H4 (cell line): ENCODE data around the gene LIPG. TPM values are rescaled to one million over a fixed set of nuclear protein-coding genes. Genes with fewer than 3 reads are reported as not detected.

Experiments
- DNase-seq: peaks from one replicate; pipeline ENCODE4 v3.0.0-alpha.2; 2015; ENCODE audit warnings: low spot score
- total RNA-seq: library from RNA; depleted of rRNA; stranded (reverse); fragments of >200 nt; shearing (Covaris generic); gene quantifications from 2 replicates; pipeline ENCODE4 v1.2.3, GENCODE V29; 2014

The LIPG gene
- total RNA-seq, 1 experiment from 2014 or later: 0.17 TPM

- DNase-seq: no peak
These were observed 50.7 kb downstream of the LIPG start for GRCh38 chr18:49612515-49613033.

DNA sequence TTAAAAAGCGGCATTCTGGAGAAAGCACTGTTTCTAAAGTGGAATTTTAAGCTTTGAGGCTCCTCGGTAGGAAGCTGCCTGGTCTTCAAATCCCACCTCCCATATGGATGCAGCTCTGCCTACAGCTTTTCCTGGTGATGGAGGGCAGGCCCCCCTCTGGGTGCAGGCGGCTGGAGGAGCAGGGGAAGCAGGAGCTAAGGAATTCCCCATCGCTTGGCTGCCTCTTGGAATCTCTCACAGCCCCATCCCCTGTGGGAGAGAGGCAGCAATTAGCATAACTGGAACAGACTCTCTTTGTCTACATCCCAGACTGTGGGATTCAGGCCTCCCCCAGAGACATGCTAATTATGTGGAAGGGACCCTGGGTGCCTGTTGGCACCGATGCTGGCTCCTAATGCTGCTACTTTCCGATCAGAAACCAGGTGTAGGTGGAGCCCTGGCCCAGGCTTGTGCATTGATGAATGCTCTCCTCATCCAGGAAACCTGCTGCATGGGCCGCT lies 51.3 kb downstream of the LIPG start:
- no peak for DNase-seq

DNA sequence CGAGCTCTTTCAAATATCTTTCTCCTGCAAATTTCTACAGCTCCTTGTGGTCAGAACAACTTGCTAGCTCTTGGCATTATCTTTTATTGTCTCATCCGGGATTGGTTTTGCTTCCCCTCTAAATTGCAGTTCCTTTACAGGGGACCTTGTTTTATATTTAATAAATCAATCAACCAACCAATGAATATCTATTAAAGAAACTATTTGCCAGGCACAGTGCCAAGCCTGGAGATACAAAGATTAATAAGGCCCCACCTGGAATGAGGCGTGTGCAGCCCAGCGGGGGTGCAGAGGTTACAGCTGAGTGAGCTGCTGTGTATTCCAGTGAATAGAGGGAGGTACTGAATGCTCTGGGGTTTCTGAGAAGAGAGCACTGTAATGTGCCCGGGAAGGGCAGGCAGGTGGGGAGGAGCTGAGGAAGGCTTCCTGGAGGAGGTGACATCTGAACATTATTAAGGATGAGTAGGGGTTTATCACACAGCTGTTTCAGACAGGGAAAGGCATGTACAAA lies 51.8 kb downstream of the LIPG start:
- no peak for DNase-seq

- DNase-seq: no peak
These were observed 54.9 kb downstream of the LIPG start for GRCh38 chr18:49616618-49617328.

DNA sequence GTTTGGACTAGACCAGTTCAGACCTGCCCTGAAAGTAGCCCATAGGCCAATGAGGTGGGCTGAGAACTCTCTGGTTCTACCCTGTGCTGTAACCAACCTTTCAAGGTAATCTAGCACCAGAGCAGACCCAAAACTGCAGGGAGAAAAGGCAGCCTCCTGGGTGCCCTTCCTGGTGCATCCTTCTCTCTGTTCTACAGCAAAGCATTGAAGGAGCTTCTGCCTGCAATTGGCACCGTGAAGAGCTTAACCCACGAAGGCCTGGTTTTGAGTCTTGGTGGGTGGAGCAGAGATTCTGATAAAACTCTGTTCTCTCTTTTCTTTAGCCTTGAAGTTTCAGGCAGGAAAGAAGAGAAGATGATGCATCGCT lies 55.5 kb downstream of the LIPG start:
- no peak for DNase-seq

DNA sequence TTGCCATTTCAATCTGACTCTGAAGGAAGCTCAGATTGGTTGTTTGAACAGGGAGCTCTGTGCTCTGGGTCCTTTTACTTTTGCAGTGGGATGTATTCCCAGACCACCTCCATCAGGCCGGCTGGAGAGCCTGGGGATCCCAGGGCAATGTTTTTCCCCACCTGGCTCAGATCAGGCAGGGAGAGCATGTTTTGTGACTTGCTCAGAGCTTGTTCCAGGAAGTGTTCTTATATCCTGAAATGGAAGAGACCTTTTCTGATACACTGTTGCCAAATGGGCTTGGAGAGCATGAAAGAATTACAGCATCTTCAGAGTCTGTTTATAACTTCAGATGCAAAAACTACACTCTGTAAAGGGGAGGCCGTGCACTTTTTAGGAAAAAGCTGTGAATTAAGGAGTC lies 56.0 kb downstream of the LIPG start:
- DNase-seq: no peak

- no peak for DNase-seq
These were observed 57.2 kb downstream of the LIPG start for GRCh38 chr18:49618742-49619681.

GRCh38 chr18:49619801-49620200 lies 57.9 kb downstream of the LIPG start:
- DNase-seq: no peak

GRCh38 chr18:49621301-49621700 lies 59.4 kb downstream of the LIPG start:
- DNase-seq: no peak

DNA sequence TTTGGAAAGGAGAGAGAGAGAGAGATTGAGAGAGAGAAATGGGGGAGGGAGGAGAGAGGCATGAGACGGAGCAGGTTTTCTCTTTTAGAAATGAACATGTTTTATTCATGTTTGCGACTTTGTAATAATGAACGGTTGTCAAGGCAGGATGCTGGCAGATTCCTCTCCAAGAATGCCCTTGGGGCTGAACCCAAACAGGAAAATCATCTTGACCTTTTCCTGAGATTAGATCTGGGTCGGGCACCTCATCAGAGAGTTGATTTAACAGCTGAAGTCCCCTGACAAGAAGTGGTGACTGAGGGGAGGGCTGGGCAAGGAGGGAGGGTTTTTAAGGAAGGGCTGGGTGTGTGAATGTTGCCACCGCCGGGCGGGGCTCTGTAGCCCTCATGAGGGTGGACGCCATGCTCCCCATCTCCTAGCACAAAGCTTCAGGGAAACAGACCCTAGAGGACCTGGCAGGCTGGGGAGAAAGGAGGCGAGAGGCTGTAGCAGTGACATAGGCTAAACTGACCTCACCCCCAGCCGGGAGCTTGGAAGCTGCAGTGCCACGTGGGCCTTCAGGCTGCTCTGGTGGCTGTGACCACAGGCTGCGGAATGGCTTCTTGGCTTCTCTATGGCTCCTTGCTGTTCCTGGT lies 60.0 kb downstream of the LIPG start:
- no peak for DNase-seq

- no peak for DNase-seq
These were observed 61.7 kb downstream of the LIPG start for GRCh38 chr18:49623571-49623970.

DNA sequence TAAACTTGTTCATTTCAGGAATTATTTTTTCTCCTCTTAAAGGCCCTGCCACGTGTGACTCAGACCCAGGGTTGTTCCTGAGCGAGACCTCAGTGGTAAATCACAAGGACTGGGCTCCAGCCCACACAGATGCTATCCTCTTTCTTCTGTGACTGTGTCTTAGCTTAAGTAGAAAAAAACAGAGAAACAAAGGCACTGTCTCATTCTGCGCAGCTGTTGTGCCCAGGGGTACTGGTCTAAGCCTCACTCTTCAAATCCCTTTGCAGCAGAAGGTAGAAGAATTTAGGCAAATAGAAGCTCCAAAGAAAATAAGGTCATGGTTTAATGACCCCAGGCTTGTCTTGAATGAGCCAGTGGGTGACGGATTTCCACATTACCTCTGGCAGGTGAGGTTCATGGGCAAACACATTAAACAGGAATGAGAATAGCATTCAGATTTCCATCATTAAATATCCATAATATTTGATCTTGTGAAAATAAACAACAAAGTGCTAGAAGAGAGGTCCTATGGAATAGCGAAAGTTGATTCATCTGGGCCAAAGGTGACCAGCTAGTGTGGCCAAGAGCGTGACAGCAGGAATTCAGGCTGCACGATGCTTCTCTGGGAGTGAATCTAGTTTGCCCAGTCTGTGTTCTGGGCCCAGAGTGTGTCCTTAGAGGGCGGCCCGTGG lies 63.3 kb downstream of the LIPG start:
- DNase-seq: no peak

GRCh38 chr18:49626842-49627467 lies 65.1 kb downstream of the LIPG start:
- no peak for DNase-seq

DNA sequence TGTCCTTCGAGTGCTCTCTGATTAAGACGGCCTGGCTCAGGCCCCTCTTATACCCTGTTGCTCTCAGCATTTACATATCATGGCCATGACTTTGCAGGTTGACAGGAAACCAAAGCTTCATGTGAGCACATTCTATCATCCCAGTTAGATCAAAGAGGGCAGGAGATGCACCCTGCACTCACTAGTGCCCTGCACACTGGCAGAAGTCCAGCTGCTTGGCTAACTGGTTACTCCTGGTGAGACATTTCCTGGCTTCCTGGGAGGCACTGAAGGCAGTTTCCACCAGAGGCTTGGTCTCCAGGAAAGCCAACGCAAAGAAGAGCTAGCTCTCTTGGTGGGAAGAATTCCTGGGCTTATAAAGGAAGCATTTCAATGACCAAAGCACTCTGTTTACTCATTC lies 66.3 kb downstream of the LIPG start:
- DNase-seq: peak; percentile 15

DNA sequence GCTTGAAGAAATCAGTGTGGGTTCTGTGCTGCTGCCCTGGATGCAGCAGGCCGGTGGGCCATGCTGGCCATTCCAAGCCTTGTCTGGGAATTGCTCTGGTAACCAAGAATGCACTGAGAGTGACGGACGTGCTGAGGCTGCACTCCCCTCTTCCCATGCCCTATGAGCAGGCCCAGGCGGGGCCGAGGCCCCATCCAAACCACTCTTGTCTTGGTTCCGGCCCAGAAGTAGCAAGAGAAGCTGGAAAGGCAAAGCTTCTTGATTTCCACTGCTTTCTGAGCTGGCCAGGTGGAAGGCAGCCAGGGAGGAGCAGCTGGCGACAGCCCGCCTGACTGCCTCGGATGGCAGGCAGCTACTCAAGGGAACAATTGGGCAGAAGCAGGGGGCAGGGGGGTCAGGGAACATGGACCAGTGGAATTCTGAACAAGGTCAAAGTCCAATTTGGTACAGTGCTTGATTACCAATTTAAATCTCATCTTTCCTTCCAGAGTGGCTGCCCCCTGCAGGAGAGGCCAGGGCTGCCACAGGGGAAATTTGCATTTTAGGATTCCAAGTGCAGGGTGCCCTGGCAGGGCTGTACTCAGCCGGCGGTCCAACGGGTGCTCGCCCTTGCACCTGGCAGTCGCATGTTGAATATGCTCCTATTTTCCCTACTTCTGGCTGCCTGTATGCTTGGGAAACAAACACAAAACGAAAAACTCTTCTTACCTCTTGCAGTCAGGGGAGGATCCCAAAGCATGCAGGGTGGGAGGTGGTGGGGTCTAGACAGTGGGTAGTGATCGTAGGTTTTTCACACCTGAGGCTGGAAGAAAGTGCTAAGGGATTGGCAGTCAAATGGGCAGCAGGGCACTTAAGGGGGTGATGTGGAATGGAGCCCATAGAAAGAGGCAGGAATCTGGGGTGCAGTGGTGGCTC lies 67.3 kb downstream of the LIPG start:
- no peak for DNase-seq

DNA sequence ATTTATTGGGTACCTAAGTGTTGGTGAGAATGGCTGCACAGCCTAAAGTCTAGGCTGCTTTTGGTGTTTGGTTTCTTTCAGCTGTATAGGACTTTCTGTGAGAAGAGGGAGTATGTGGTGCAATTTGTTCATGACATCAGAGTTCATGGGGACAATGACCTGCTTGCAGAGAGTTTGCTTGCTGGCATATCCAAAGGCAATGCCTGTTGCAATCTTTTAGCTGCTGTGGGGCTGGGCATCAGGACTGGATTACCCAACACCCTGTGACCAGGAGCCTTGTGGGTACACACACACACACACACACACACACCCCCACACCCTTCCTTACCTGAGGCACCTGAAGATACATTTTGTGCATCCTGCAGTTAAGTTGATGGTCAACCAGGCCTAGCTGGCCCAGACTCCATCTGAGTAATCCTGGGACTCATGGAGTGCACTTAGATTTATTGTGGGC lies 68.4 kb downstream of the LIPG start:
- DNase-seq: peak; percentile 43

GRCh38 chr18:49631146-49631866 lies 69.4 kb downstream of the LIPG start:
- no peak for DNase-seq

- DNase-seq: no peak
These were observed 70.7 kb downstream of the LIPG start for GRCh38 chr18:49632588-49632987.

DNA sequence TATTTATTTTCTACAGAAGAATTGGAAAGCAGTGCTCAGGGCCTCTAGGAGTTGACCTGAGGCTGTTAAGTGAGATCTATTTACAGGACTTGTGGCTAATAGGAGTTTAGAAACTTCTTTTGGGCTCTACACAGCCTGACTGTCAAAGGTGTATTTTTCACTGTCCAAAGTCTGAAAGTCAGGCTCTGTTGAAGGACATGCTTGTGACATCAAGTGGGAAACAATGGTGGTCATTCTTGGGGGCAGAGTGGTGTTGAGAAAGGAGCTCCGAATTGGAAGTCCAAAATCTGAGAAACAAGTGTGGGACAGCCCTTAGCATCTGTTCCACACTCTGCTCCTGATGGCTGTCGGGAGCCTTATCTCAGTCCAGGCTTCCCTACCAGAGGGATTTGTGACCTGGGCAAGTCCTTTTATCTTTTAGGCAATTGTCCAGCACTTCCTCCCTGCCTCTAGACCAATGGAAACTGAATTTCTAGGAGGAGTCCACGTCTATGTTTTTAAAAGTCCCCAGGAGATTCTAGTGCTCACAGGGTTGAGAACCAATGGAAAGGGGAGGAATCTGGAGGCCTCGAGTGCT lies 76.4 kb downstream of the LIPG start:
- DNase-seq: no peak
